HFF-Myc (cell line): ENCODE data around the gene TLR8.
"Not testable (repeated sequence)": the region's sequence is repeated elsewhere in the genome, so short reads cannot be mapped to it uniquely, and the experiment has no call there.

Source experiments
- DNase-seq: peaks from one replicate; pipeline ENCODE4 v3.0.0-alpha.2; 2011; ENCODE audit warnings: low read depth; ENCODE audit errors: extremely low read depth
- H3K4me3 ChIP-seq: replicated peaks from 2 replicates; pipeline ENCODE4 v1.5.1; 2011; ENCODE audit warnings: low read depth, mild to moderate bottlenecking, control low read depth, low read length
- TF ChIP-seq, protein P1 (sequence below): IDR thresholded peaks from 2 replicates; pipeline ENCODE4 v1.5.1; 2012; ENCODE audit warnings: mild to moderate bottlenecking, low read depth, low read length, control low read depth; ENCODE audit errors: missing control alignments

TLR8 gene

DNA sequence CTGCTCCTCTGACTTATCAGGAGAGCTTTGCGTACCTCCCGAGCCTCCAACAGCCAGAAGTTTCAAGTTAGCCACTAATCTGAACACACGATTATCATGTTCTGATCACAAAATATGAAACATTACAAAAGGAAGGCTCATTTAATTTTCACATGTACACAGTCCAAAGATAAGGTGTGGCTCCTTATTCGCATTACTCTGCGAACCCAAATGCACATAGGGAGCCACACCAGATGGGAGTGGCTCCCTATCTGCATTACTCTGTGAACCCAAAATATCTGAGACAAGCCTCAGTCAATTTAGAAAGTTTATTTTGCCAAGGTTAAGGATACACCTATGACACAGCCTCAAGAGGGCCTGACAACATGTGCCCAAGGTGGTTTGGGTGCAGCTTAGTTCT lies 28.4 kb downstream of the TLR8 start:
- no peak overlapping the region for H3K4me3 ChIP-seq
- no peak for DNase-seq
- TF ChIP-seq, protein P1, sequence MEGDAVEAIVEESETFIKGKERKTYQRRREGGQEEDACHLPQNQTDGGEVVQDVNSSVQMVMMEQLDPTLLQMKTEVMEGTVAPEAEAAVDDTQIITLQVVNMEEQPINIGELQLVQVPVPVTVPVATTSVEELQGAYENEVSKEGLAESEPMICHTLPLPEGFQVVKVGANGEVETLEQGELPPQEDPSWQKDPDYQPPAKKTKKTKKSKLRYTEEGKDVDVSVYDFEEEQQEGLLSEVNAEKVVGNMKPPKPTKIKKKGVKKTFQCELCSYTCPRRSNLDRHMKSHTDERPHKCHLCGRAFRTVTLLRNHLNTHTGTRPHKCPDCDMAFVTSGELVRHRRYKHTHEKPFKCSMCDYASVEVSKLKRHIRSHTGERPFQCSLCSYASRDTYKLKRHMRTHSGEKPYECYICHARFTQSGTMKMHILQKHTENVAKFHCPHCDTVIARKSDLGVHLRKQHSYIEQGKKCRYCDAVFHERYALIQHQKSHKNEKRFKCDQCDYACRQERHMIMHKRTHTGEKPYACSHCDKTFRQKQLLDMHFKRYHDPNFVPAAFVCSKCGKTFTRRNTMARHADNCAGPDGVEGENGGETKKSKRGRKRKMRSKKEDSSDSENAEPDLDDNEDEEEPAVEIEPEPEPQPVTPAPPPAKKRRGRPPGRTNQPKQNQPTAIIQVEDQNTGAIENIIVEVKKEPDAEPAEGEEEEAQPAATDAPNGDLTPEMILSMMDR: no peak

DNA sequence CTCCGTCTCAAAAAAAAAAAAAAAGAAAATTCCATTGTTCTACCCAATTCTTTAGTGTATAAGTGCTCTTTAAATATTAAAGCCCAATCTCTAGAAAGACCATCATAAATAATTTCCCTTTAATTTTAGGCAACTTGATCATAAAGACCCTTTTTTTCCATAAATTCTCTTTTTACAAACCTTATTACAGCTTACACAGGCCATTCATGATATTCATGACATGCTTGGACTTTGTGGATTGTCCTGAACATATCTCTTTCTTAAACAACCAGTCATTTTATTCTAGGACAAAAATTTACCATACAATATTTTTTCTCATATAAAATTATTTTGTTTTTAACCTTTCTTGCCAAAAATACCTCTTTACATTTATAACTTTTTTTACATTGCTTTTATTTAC lies 30.5 kb downstream of the TLR8 start:
- no peak overlapping the region for H3K4me3 ChIP-seq
- TF ChIP-seq, protein P1: no peak
- DNase-seq: no peak

DNA sequence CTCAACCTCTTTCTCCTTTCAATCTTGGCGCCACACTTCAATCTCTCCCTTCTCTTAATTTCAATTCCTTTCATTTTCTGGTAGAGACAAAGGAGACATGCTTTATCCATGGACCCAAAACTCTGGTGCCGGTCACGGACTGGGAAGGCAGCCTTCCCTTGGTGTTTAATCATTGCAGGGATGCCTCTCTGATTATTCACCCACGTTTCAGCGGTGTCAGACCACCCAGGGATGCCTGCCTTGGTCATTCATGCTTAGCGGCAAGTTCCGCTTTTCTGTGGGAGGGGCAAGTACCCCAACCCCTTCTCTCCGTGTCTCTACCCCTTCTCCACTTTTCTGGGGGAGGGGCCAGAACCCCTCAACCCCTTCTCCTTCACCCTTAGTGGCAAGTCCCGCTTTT lies 34.1 kb downstream of the TLR8 start:
- not testable (repeated sequence) for H3K4me3 ChIP-seq, DNase-seq

DNA sequence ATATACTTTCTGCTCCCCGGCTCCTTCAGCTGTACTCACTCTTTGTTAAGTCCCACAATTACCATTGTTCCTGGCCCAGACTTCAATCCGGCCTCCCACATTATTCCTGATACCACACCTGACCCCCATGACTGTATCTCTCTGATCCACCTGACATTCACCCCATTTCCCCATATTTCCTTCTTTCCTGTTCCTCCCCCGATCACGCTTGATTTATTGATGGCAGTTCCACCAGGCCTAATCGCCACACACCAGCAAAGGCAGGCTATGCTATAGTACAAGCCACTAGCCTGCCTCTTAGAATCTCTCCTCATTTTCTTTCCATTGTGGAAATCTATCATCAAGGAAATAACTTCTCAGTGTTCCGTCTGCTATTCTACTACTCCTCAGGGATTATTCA lies 37.2 kb downstream of the TLR8 start:
- H3K4me3 ChIP-seq, DNase-seq: not testable (repeated sequence)

DNA sequence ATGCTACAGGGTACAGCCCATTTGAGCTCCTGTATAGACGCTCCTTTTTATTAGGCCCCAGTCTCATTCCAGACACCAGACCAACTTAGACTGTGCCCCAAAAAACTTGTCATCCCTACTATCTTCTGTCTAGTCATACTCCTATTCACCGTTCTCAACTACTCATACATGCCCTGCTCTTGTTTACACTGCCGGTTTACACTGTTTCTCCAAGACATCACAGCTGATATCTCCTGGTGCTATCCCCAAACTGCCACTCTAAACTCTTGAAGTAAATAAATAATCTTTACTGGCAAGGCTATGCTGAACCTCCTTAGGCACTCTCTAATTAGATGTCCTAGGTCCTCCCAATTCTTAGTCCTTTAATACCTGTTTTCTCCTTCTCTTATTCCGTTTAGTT lies 38.0 kb downstream of the TLR8 start:
- DNase-seq, H3K4me3 ChIP-seq: not testable (repeated sequence)

DNA sequence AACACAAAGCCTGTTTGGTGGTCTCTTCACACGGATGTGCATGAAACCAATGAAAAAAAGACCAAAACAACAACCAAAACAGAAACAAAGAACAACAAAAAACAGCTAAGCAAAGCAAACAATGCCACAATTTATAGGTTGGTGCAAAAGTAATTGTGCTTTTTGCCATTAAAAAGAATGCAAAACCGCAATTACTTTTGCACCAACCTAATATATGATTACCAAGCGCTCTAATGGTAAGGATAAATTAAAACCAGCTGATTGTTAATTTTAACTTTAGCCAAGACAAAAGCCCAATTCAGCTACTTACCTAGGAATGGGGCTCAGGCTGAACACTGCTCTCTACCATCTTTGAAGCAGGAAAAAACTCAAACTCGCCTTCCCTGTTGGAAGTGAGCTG lies 39.1 kb downstream of the TLR8 start:
- H3K4me3 ChIP-seq: no peak overlapping the region
- TF ChIP-seq, protein P1: no peak
- DNase-seq: no peak

DNA sequence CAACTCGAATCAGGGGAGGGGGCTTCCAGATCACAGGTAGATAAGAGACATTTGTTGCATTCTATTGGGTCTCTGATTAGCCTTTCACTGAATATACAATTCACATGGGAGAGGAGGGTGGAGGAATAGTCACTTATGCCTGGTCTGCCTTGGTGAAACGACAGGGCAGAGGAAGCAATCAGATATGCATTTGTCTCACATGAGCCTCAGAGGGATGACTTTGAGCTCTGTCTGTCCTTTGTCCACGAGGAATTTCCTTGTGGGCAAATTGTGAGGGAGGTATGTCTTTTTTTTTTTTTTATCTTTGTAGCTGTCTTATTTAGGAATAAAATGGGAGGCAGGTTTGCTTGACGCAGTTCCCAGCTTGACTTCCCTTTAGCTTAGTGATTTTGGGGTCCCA lies 40.0 kb downstream of the TLR8 start:
- H3K4me3 ChIP-seq: no peak overlapping the region
- TF ChIP-seq, protein P1: no peak
- no peak for DNase-seq

DNA sequence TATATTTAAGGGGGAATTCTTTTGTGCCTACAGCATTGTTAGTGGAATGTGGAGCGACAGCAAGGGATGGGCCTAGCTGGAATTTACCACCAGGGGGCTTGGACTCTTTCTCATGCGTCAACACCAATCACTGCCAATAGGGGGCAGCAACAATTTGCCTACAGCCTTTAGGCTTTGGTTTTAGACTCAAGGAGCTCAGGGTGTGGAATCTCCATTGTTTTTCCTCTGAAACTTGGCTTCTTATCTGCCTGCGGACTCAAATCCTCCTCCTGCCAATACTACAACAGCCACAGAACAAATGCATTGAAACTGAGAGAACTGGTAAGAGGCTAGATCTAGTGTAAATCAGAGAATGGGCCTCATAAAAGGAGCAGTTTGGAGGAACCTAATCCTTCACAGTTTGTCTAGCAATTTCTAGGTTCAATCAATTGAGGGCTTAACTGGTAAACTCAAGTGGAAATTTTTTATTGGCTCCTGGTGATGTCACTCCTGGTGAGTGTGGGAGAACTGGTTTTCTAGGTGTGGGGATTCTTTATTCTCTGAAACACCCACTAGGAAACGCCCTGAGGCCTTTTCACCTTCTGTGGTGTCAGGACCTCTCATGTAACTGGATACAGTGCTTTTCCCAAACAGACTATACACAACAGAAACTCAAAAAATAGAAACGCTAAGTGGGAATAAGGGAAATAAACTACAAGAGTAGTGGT lies 40.6 kb downstream of the TLR8 start:
- TF ChIP-seq, protein P1: peak; percentile 89
- H3K4me3 ChIP-seq: no peak overlapping the region
- DNase-seq: no peak
